ENCODE results near the gene CCL16. TPM values are rescaled to one million over a fixed set of nuclear protein-coding genes. Genes with fewer than 3 reads are reported as not detected.

CCL16 gene
- total RNA-seq, 1 experiment from 2014 or later = not detected

DNA sequence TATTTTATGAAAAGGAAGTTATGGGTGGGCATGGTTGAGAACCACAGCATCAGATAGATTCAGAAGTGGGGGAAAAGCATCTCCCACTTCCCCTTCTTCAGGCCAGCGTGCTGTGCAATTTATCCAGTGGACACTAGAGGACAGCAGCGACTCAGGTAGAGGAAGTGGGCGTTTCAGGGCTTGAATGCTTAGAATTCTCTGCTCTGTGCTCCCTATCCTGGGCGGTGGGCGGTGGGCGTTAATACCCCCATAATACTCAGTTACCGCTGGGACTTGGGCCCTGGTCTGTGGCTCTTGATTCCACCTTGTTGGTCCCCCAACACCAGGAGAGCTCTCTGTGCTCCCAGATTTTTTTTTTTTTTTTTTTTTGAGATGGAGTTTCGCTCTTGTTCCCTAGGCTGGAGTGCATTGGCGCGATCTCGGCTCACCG lies 34.1 kb downstream of the CCL16 start:
- H3K27me3 ChIP-seq (replicated peaks; ENCODE audit: control insufficient read depth, insufficient read depth, low read length) = no peaks in the 10 kb centered on the region
- H3K27ac Mint-ChIP-seq (ENCODE audit: unreplicated experiment) = no peak overlapping the region
- intact Hi-C loops (cut with micrococcal nuclease; ENCODE audit: unreplicated experiment) = loop anchor here (1.0 to 5.0 kb wide), 2 partner anchors 22 to 200 kb away; no protein-coding TSS in a partner anchor
- POLR2A ChIA-PET = no interaction called here
- H3K9me3 ChIP-seq = no peaks in the 10 kb centered on the region
- H3K9me3 Mint-ChIP-seq (ENCODE audit: unreplicated experiment) = no peaks in the 10 kb centered on the region
- BruUV-seq (replicated peaks) = no TSS peak
- H3K4me3 Mint-ChIP-seq (ENCODE audit: unreplicated experiment) = peak overlapping the region; percentile 60
- CTCF ChIA-PET = no interaction called here
- H3K36me3 Mint-ChIP-seq (ENCODE audit: insufficient read depth, unreplicated experiment) = no peaks in the 10 kb centered on the region
- peak; percentile 73 to 76 for DNase-seq
- H3K36me3 ChIP-seq (ENCODE audit: control insufficient read depth, insufficient read depth, low read length) = no peaks in the 10 kb centered on the region
- peak overlapping the region; percentile 25 for H3K4me3 ChIP-seq (ENCODE audit: low read depth, low read length)
- TF ChIP-seq, protein P1, sequence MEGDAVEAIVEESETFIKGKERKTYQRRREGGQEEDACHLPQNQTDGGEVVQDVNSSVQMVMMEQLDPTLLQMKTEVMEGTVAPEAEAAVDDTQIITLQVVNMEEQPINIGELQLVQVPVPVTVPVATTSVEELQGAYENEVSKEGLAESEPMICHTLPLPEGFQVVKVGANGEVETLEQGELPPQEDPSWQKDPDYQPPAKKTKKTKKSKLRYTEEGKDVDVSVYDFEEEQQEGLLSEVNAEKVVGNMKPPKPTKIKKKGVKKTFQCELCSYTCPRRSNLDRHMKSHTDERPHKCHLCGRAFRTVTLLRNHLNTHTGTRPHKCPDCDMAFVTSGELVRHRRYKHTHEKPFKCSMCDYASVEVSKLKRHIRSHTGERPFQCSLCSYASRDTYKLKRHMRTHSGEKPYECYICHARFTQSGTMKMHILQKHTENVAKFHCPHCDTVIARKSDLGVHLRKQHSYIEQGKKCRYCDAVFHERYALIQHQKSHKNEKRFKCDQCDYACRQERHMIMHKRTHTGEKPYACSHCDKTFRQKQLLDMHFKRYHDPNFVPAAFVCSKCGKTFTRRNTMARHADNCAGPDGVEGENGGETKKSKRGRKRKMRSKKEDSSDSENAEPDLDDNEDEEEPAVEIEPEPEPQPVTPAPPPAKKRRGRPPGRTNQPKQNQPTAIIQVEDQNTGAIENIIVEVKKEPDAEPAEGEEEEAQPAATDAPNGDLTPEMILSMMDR (IDR thresholded peaks at IDR 0.05; ENCODE audit: insufficient read depth in 1 of 2, low read depth in 1 of 2, low read length in 1 of 2, severe bottlenecking in 1 of 2, unreplicated experiment in 1 of 2) = peak; percentile 90 to 93
- H3K27me3 Mint-ChIP-seq (ENCODE audit: insufficient read depth, unreplicated experiment) = no peaks in the 10 kb centered on the region
- H3K4me1 ChIP-seq = peaks cover 13% of the 10 kb centered on the region
- H3K4me1 Mint-ChIP-seq (ENCODE audit: low read depth, unreplicated experiment) = no peaks in the 10 kb centered on the region

DNA sequence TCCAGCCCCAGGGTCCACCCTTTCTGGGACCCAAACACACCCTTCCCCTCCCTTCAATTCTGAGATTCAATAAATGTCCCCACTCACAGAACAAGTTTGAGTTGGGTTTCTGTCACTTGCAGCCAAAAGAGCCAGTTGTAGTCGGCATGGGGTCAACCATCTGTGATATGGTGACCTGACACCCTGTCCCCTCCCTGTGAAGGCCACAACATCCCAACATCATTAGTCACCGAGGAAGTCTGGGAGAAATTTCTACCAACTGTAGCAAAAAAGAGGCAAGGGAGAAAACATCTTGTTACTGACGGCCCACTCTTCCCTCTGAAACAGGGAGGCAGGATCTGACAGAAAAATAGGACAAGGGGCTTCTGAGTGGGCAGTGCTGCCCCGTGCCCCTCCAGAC lies 37.1 kb downstream of the CCL16 start:
- Histone ChIP-seq H3K9me3 (no peaks in the 10 kb centered on the region), H3K27me3 (replicated peaks; ENCODE audit: control insufficient read depth, insufficient read depth, low read length) (no peaks in the 10 kb centered on the region), H3K36me3 (ENCODE audit: control insufficient read depth, insufficient read depth, low read length) (no peaks in the 10 kb centered on the region), H3K4me3 (ENCODE audit: low read depth, low read length) (no peak overlapping the region), H3K4me1 (peaks cover 19% of the 10 kb centered on the region)
- H3K4me3 Mint-ChIP-seq (ENCODE audit: unreplicated experiment) = no peak overlapping the region
- CTCF ChIA-PET = interaction anchor here (0.6 kb wide), 1 partner anchor 526 kb away, joined by 4 read pairs; no protein-coding TSS in a partner anchor
- no peak overlapping the region for H3K27ac Mint-ChIP-seq (ENCODE audit: unreplicated experiment)
- no peaks in the 10 kb centered on the region for H3K4me1 Mint-ChIP-seq (ENCODE audit: low read depth, unreplicated experiment)
- TF ChIP-seq, protein P1 (IDR thresholded peaks at IDR 0.05; ENCODE audit: insufficient read depth in 1 of 2, low read depth in 1 of 2, low read length in 1 of 2, severe bottlenecking in 1 of 2, unreplicated experiment in 1 of 2) = no peak
- BruUV-seq (replicated peaks) = no TSS peak
- no peaks in the 10 kb centered on the region for H3K36me3 Mint-ChIP-seq (ENCODE audit: insufficient read depth, unreplicated experiment)
- intact Hi-C loops (cut with micrococcal nuclease; ENCODE audit: unreplicated experiment) = no loop called here
- no peak for DNase-seq
- POLR2A ChIA-PET = interaction anchor here (0.6 kb wide), 1 partner anchor 591 kb away, joined by 12 read pairs; no protein-coding TSS in a partner anchor
- no peaks in the 10 kb centered on the region for H3K27me3 Mint-ChIP-seq (ENCODE audit: insufficient read depth, unreplicated experiment)
- no peaks in the 10 kb centered on the region for H3K9me3 Mint-ChIP-seq (ENCODE audit: unreplicated experiment)

GRCh38 chr17:35943537-35943936 lies 37.8 kb downstream of the CCL16 start, which contains the start of gene LYZL6:
Gene LYZL6, minus strand, starts transcription at chr17:35943713. Its CDS starts 4,357 bp downstream, at chr17:35939356.
- TF ChIP-seq, protein P1 (IDR thresholded peaks at IDR 0.05; ENCODE audit: insufficient read depth in 1 of 2, low read depth in 1 of 2, low read length in 1 of 2, severe bottlenecking in 1 of 2, unreplicated experiment in 1 of 2) = no peak
- Mint-ChIP-seq H3K9me3 (ENCODE audit: unreplicated experiment) (no peaks in the 10 kb centered on the region), H3K36me3 (ENCODE audit: insufficient read depth, unreplicated experiment) (no peaks in the 10 kb centered on the region), H3K27me3 (ENCODE audit: insufficient read depth, unreplicated experiment) (no peaks in the 10 kb centered on the region), H3K4me3 (ENCODE audit: unreplicated experiment) (no peak within 1 kb of the TSS), H3K27ac (ENCODE audit: unreplicated experiment) (peak within 1 kb of the TSS; percentile 20), H3K4me1 (ENCODE audit: low read depth, unreplicated experiment) (no peaks in the 10 kb centered on the region)
- Histone ChIP-seq H3K27me3 (replicated peaks; ENCODE audit: control insufficient read depth, insufficient read depth, low read length) (no peaks in the 10 kb centered on the region), H3K4me1 (peaks cover 19% of the 10 kb centered on the region), H3K4me3 (ENCODE audit: low read depth, low read length) (no peak within 1 kb of the TSS), H3K36me3 (ENCODE audit: control insufficient read depth, insufficient read depth, low read length) (no peaks in the 10 kb centered on the region), H3K9me3 (no peaks in the 10 kb centered on the region)
- no peak for DNase-seq
- ChIA-PET CTCF (interaction anchor here (0.6 to 0.8 kb wide), 2 partner anchors 95 to 527 kb away, joined by 4 read pairs; no protein-coding TSS in a partner anchor), POLR2A (interaction anchor here (0.6 kb wide), 1 partner anchor 592 kb away, joined by 12 read pairs; no protein-coding TSS in a partner anchor)
- no TSS peak for BruUV-seq (replicated peaks)
- intact Hi-C loops (cut with micrococcal nuclease; ENCODE audit: unreplicated experiment) = no loop called here
